Measurements from ENCODE around the gene DNMT3B. TPM values are rescaled to one million over a fixed set of nuclear protein-coding genes. Genes with fewer than 3 reads are reported as not detected.

Gene DNMT3B
- total RNA-seq, 2 experiments from 2014 or later: 9.0 to 10.0 TPM

DNA sequence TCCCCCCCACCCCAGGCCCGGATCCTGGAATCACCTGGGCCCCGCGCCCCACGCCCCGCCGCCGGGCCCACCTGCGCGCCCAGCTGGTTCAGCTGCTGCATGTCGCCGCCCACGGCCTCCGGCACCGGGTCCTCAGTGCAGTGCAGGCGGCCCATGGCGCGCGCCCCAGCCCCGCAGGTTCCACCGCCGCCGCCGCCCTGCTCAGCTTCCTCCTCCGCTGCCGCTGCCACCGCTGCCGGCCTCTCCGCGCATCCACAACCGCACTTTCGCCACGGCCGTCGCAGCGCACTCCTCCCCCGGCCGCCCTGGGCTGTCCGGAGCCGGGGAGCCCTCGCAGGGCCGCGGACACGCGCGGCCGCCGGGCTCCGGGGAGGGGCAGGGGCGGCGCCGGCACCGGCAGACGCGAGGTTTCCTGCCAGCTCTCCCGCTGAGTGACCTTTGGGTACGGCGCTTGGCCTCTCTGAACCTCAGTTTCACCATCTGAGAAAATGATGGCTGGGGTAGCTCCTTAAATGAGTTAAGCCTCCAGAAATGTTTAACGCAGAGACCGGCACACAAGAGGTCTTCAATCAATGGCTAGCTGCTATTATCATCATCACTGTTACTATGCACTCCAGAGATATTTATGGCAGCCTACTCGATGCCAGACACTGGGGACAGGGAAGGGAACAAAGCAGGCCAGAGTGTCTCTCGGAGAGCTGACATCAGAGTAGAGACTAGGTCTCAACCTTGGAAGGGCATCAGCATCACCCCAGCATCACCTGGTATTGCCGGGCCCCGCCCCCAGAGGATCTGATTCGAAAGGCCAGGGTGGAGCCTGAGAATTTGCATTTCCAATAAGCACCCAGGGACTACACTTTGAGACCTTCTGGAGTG is 18.7 kb upstream of the DNMT3B start, which contains the start of gene COMMD7:
COMMD7 (minus strand) TSS at position 231 of the 876 bp plus-strand sequence; CDS start at position 155, 76 bp downstream.
- ChIA-PET CTCF (interaction anchor here (0.7 to 5.4 kb wide), 11 partner anchors 16 to 221 kb away, joined by 3 to 60 read pairs (median 3); partner anchors contain the start of genes C20orf203 and DNMT3B), POLR2A (interaction anchor here (0.6 to 2.6 kb wide), 13 partner anchors 8 to 215 kb away, joined by 3 to 15 read pairs (median 4); partner anchors contain the start of genes C20orf203, DNMT3B and MAPRE1)
- H3K4me1 Mint-ChIP-seq (ENCODE audit: low read depth): peaks cover 45% of the 10 kb centered on the region
- ATAC-seq: peak; percentile 83
- H3K36me3 Mint-ChIP-seq (ENCODE audit: low read depth): peaks cover 18% of the 10 kb centered on the region
- peak within 1 kb of the TSS; percentile 98 for H3K4me3 Mint-ChIP-seq
- H3K27me3 Mint-ChIP-seq (ENCODE audit: low read depth): no peaks in the 10 kb centered on the region
- DNase-seq: peak; percentile 86
- H3K9me3 Mint-ChIP-seq (ENCODE audit: insufficient read depth): no peaks in the 10 kb centered on the region
- peak within 1 kb of the TSS; percentile 98 for H3K27ac Mint-ChIP-seq

DNA sequence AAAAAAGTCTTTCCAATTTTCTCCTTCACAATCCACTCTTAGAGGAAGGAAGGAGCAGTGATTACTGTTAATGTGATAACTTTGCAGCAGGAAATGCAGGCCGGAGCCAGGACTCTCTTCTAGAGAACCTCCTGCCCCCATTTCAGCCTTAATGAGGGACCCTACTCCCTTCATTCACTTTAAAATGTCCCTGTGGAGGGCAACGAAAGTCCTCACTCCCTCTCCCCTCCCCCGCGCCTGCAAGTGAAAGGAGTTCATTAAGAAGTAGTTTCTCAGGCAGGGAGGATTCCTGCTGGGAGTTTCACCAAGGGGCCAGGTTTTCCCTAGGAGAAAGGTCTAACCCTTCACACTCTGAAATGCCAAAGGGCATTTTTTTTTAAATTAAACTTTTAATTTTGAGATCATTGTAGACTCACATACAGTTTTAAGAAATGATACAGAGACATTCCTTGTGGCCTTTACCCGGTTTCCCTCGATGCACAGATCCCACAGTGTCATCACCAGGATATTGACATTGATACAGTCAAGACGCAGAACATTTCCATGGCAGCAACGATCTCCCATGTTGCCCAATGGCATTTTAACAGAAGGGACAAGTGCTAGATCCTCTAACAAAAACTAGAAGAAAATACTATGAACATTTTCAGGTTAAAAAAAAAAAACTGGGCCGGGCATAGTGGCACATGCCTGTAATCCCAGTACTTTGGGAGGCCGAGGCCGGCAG is 12.1 kb upstream of the DNMT3B start:
- no peak overlapping the region for H3K27ac Mint-ChIP-seq
- no peaks in the 10 kb centered on the region for H3K9me3 Mint-ChIP-seq (ENCODE audit: insufficient read depth)
- POLR2A ChIA-PET: no interaction called here
- H3K27me3 Mint-ChIP-seq (ENCODE audit: low read depth): no peaks in the 10 kb centered on the region
- no peaks in the 10 kb centered on the region for H3K36me3 Mint-ChIP-seq (ENCODE audit: low read depth)
- ATAC-seq (no peak), DNase-seq (no peak)
- CTCF ChIA-PET: no interaction called here
- no peak overlapping the region for H3K4me3 Mint-ChIP-seq
- peaks cover 1% of the 10 kb centered on the region for H3K4me1 Mint-ChIP-seq (ENCODE audit: low read depth)

- CTCF ChIA-PET: no interaction called here
- ATAC-seq: no peak
- POLR2A ChIA-PET: no interaction called here
- Mint-ChIP-seq H3K4me1 (ENCODE audit: low read depth) (no peaks in the 10 kb centered on the region), H3K27me3 (ENCODE audit: low read depth) (no peaks in the 10 kb centered on the region), H3K9me3 (ENCODE audit: insufficient read depth) (no peaks in the 10 kb centered on the region), H3K27ac (no peak overlapping the region), H3K4me3 (no peak overlapping the region), H3K36me3 (ENCODE audit: low read depth) (no peaks in the 10 kb centered on the region)
- no peak for DNase-seq
Measured at GRCh38 chr20:32751293-32751692, 10.9 kb upstream of the DNMT3B start.

DNA sequence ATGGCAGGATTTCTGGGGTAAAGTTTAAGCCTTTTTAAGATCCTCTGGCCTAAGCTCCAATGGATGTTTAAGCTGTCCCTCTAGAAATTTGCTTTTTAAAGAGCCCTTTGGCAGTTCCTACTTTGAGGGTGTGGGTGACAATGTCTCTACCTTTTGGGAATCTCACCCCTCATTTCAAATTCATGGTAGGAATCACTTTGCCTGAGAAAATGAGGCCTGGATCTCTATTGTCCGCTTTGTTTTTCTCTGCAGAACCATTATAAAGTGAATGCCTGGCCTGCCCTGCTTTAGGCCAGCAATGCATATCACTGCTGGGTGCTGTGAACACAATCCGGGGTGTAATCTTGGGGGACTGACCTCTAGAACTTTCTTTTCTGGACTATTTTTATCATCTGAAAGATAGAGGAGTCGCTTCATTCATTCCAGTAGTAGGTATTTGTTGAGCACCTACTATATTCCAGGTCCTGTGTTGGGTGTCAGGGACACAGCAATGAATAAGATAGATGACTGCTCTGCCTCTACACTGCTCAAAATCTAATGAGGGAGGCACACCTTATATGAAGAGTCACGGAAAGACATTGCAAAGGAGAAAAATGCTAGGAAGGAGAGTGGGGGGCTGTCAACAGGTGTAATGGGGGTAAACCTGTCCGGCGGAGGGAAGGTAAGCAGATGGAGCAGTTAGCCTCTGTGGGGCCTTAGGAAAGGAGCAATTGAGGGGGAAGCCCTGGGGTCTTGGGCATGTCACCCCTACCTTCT is 10.3 kb upstream of the DNMT3B start:
- H3K4me3 Mint-ChIP-seq: no peak overlapping the region
- ChIA-PET POLR2A (no interaction called here), CTCF (interaction anchor here (1.0 kb wide), 1 partner anchor 38 kb away, joined by 3 read pairs; no protein-coding TSS in a partner anchor)
- ATAC-seq (no peak), DNase-seq (no peak)
- H3K27me3 Mint-ChIP-seq (ENCODE audit: low read depth): peaks cover 2% of the 10 kb centered on the region
- no peaks in the 10 kb centered on the region for H3K4me1 Mint-ChIP-seq (ENCODE audit: low read depth)
- H3K9me3 Mint-ChIP-seq (ENCODE audit: insufficient read depth): no peaks in the 10 kb centered on the region
- H3K27ac Mint-ChIP-seq: no peak overlapping the region
- no peaks in the 10 kb centered on the region for H3K36me3 Mint-ChIP-seq (ENCODE audit: low read depth)

- Mint-ChIP-seq H3K9me3 (ENCODE audit: insufficient read depth) (no peaks in the 10 kb centered on the region), H3K36me3 (ENCODE audit: low read depth) (no peaks in the 10 kb centered on the region), H3K4me3 (no peak overlapping the region), H3K27me3 (ENCODE audit: low read depth) (peaks cover 2% of the 10 kb centered on the region), H3K4me1 (ENCODE audit: low read depth) (no peaks in the 10 kb centered on the region), H3K27ac (no peak overlapping the region)
- POLR2A ChIA-PET: no interaction called here
- CTCF ChIA-PET: interaction anchor here (0.8 to 1.0 kb wide), 2 partner anchors 26 to 37 kb away, joined by 3 read pairs; no protein-coding TSS in a partner anchor
- ATAC-seq (no peak), DNase-seq (no peak)
Measured at GRCh38 chr20:32752458-32753250, 9.5 kb upstream of the DNMT3B start.

- Mint-ChIP-seq H3K4me1 (ENCODE audit: low read depth) (no peaks in the 10 kb centered on the region), H3K36me3 (ENCODE audit: low read depth) (no peaks in the 10 kb centered on the region), H3K27me3 (ENCODE audit: low read depth) (peaks cover 2% of the 10 kb centered on the region), H3K4me3 (no peak overlapping the region), H3K9me3 (ENCODE audit: insufficient read depth) (no peaks in the 10 kb centered on the region), H3K27ac (no peak overlapping the region)
- ATAC-seq: no peak
- no peak for DNase-seq
- ChIA-PET CTCF (no interaction called here), POLR2A (no interaction called here)
Measured at GRCh38 chr20:32753731-32754130, 8.5 kb upstream of the DNMT3B start.

DNA sequence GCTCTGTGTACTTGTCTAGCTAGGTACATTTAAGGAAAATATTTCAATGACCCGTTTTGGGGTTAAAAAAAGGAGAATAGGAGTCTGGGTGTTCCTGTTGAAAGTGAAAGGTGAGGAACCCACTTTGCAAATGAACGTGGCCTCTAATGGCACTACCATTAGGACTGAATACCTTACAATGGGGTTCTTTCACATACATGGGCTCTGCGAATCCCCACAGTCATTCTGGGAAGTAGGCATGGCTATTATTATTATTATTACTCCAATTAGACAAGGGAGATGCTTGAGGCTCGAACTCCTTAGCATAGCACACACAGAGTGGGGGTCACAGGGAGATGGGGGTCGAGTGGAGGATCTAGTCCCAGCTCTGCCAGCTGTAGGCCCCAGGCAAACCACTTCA is 6.0 kb upstream of the DNMT3B start:
- Mint-ChIP-seq H3K4me1 (ENCODE audit: low read depth) (peaks cover 5% of the 10 kb centered on the region), H3K27me3 (ENCODE audit: low read depth) (peaks cover 2% of the 10 kb centered on the region), H3K27ac (no peak overlapping the region), H3K36me3 (ENCODE audit: low read depth) (no peaks in the 10 kb centered on the region), H3K4me3 (no peak overlapping the region), H3K9me3 (ENCODE audit: insufficient read depth) (no peaks in the 10 kb centered on the region)
- DNase-seq (no peak), ATAC-seq (no peak)
- ChIA-PET POLR2A (no interaction called here), CTCF (interaction anchor here (1.2 to 1.3 kb wide), 2 partner anchors 22 to 83 kb away, joined by 3 to 4 read pairs; partner anchors contain the start of gene C20orf203)

DNA sequence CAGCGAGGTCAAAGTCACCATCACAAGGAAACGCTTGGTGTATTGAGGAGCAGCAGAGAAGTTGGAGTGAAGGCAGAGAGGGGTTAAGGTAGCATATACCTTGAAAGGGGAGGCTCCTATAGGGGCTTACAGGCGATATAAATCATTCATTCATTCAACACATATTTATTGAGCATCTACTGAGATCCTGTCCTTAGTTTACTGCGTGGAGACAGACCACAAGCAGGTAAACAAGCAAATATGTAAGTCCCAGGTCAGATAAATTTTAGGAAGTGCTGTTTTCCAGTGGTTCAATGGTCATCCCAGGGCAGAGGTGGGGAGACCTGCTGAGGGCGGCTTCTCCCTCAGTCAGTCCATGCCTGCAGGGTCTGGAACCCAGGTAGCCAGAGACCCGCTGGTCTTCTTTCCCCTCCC is 761 bp upstream of the DNMT3B start:
- no peak for DNase-seq
- no peaks in the 10 kb centered on the region for H3K36me3 Mint-ChIP-seq (ENCODE audit: low read depth)
- ATAC-seq: no peak
- H3K27ac Mint-ChIP-seq: peak overlapping the region; percentile 58
- peaks cover 29% of the 10 kb centered on the region for H3K4me1 Mint-ChIP-seq (ENCODE audit: low read depth)
- H3K4me3 Mint-ChIP-seq: peak overlapping the region; percentile 70
- ChIA-PET POLR2A (interaction anchor here (0.9 to 1.3 kb wide), 2 partner anchors 18 to 24 kb away, joined by 3 to 10 read pairs; partner anchors contain the start of gene COMMD7), CTCF (interaction anchor here (1.1 to 1.5 kb wide), 3 partner anchors 15 to 89 kb away, joined by 3 to 24 read pairs (median 6); partner anchors contain the start of gene C20orf203)
- no peaks in the 10 kb centered on the region for H3K9me3 Mint-ChIP-seq (ENCODE audit: insufficient read depth)
- peaks cover 3% of the 10 kb centered on the region for H3K27me3 Mint-ChIP-seq (ENCODE audit: low read depth)

DNA sequence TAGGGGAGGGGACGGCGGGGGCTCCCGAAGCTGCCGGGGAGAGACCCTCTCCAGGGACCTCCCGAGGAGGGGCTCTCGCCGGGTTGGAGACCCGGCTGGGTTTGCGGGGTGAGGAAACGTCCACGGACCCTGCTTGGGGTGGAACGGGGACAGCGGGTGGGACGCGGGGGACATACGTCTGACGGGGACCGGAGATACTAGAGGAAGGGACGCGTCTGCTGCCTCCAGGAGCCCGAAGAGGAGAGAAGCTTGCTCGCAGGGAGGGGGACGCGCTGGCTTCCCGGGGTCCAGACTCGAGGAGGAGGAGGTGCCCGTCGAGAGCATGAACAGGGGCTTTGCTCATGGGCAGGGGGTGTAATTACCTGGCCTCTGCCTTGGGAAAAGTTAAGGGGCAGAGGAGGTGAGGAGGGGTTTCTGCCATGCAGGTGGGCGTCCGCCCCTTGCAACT is 593 bp downstream of the DNMT3B start:
- peak; percentile 43 for ATAC-seq
- ChIA-PET POLR2A (interaction anchor here (1.0 to 1.8 kb wide), 6 partner anchors 16 to 223 kb away, joined by 3 to 15 read pairs (median 4); partner anchors contain the start of genes C20orf203 and COMMD7), CTCF (interaction anchor here (0.7 to 3.7 kb wide), 10 partner anchors 8 to 229 kb away, joined by 3 to 61 read pairs (median 4); partner anchors contain the start of genes C20orf203 and COMMD7)
- Mint-ChIP-seq H3K36me3 (ENCODE audit: low read depth) (no peaks in the 10 kb centered on the region), H3K4me3 (peak overlapping the region; percentile 85), H3K27me3 (ENCODE audit: low read depth) (peaks cover 2% of the 10 kb centered on the region), H3K9me3 (ENCODE audit: insufficient read depth) (no peaks in the 10 kb centered on the region), H3K27ac (peak overlapping the region; percentile 67), H3K4me1 (ENCODE audit: low read depth) (peaks cover 29% of the 10 kb centered on the region)
- DNase-seq: peak; percentile 40

GRCh38 chr20:32763202-32764004 is 1.2 kb downstream of the DNMT3B start:
- Mint-ChIP-seq H3K27me3 (ENCODE audit: low read depth) (peaks cover 2% of the 10 kb centered on the region), H3K4me1 (ENCODE audit: low read depth) (peaks cover 29% of the 10 kb centered on the region), H3K36me3 (ENCODE audit: low read depth) (no peaks in the 10 kb centered on the region), H3K27ac (peak overlapping the region; percentile 67), H3K9me3 (ENCODE audit: insufficient read depth) (no peaks in the 10 kb centered on the region), H3K4me3 (peak overlapping the region; percentile 85)
- CTCF ChIA-PET: interaction anchor here (0.7 to 3.7 kb wide), 8 partner anchors 8 to 95 kb away, joined by 3 to 61 read pairs (median 6); partner anchors contain the start of genes C20orf203 and COMMD7
- POLR2A ChIA-PET: interaction anchor here (1.0 to 1.8 kb wide), 5 partner anchors 15 to 224 kb away, joined by 3 to 15 read pairs (median 5); partner anchors contain the start of gene COMMD7
- ATAC-seq: peak; percentile 32
- no peak for DNase-seq

Data from activated CD8-positive, alpha-beta T cell treated with anti-CD3 and anti-CD28 coated beads, Interleukin-2, amount 10 ng/mL, durations not matched to agents 7 days and 5 days (primary cell).